ENCODE data around the gene VAV2.

- TF ChIP-seq, protein P1, sequence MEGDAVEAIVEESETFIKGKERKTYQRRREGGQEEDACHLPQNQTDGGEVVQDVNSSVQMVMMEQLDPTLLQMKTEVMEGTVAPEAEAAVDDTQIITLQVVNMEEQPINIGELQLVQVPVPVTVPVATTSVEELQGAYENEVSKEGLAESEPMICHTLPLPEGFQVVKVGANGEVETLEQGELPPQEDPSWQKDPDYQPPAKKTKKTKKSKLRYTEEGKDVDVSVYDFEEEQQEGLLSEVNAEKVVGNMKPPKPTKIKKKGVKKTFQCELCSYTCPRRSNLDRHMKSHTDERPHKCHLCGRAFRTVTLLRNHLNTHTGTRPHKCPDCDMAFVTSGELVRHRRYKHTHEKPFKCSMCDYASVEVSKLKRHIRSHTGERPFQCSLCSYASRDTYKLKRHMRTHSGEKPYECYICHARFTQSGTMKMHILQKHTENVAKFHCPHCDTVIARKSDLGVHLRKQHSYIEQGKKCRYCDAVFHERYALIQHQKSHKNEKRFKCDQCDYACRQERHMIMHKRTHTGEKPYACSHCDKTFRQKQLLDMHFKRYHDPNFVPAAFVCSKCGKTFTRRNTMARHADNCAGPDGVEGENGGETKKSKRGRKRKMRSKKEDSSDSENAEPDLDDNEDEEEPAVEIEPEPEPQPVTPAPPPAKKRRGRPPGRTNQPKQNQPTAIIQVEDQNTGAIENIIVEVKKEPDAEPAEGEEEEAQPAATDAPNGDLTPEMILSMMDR (conservative IDR thresholded peaks at IDR 0.05; ENCODE audit: low read depth, low read length): 0 out of 2 replicates have a peak, but pooled peaks have one; percentile 14
- TF ChIP-seq POLR2A (IDR thresholded peaks at IDR 0.05; ENCODE audit: low read depth, low read length): no peak
Observed at GRCh38 chr9:133876144-133876543, 116.0 kb downstream of the VAV2 start.
